Measurements from ENCODE around the gene SEMA3D. TPM values are rescaled to one million over a fixed set of nuclear protein-coding genes. Genes with fewer than 3 reads are reported as not detected.

Gene SEMA3D
- total RNA-seq, 1 experiment from 2014 or later: 2.0 TPM

DNA sequence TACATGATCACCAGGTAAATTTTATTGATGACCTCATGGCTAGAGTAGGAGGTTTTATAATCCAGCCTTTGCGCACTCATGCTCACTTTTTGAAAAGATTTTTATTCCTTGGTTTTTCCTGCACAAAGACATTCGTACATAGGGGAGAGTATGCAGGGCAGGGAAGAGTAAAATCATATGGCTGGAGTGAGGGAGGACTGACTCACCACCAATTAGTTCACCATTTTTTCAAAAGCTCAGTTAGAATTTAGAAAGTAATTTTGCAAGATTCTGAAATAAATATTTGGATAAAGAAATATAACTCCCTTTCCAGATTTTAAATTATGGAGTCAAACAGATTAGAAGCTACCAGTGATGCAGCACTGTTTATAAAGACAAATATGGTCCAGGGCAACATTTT, 111.9 kb downstream of the SEMA3D start:
- Mint-ChIP-seq H3K36me3 (ENCODE audit: insufficient read depth, unreplicated experiment) (no peaks in the 10 kb centered on the region), H3K4me3 (ENCODE audit: low read depth, unreplicated experiment) (no peak overlapping the region), H3K4me1 (ENCODE audit: low read depth, unreplicated experiment) (peaks cover 14% of the 10 kb centered on the region), H3K27me3 (ENCODE audit: unreplicated experiment) (no peaks in the 10 kb centered on the region), H3K9me3 (ENCODE audit: low read depth, unreplicated experiment) (no peaks in the 10 kb centered on the region), H3K27ac (ENCODE audit: unreplicated experiment) (no peak overlapping the region)
- TF ChIP-seq, protein P1, sequence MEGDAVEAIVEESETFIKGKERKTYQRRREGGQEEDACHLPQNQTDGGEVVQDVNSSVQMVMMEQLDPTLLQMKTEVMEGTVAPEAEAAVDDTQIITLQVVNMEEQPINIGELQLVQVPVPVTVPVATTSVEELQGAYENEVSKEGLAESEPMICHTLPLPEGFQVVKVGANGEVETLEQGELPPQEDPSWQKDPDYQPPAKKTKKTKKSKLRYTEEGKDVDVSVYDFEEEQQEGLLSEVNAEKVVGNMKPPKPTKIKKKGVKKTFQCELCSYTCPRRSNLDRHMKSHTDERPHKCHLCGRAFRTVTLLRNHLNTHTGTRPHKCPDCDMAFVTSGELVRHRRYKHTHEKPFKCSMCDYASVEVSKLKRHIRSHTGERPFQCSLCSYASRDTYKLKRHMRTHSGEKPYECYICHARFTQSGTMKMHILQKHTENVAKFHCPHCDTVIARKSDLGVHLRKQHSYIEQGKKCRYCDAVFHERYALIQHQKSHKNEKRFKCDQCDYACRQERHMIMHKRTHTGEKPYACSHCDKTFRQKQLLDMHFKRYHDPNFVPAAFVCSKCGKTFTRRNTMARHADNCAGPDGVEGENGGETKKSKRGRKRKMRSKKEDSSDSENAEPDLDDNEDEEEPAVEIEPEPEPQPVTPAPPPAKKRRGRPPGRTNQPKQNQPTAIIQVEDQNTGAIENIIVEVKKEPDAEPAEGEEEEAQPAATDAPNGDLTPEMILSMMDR (IDR thresholded peaks at IDR 0.05; ENCODE audit: unreplicated experiment): no peak
- CTCF ChIA-PET: no interaction called here
- no TSS peak for BruUV-seq (replicated peaks)
- no peak for DNase-seq
- intact Hi-C loops (cut with micrococcal nuclease; ENCODE audit: unreplicated experiment): no loop called here

GRCh38 chr7:85074016-85074415, 112.8 kb downstream of the SEMA3D start:
- BruUV-seq (replicated peaks): no TSS peak
- TF ChIP-seq, protein P1 (IDR thresholded peaks at IDR 0.05; ENCODE audit: unreplicated experiment): no peak
- no peak for DNase-seq
- H3K4me3 Mint-ChIP-seq (ENCODE audit: low read depth, unreplicated experiment): no peak overlapping the region
- peaks cover 14% of the 10 kb centered on the region for H3K4me1 Mint-ChIP-seq (ENCODE audit: low read depth, unreplicated experiment)
- no peak overlapping the region for H3K27ac Mint-ChIP-seq (ENCODE audit: unreplicated experiment)
- CTCF ChIA-PET: interaction anchor here (0.8 kb wide), 1 partner anchor 19 kb away, joined by 3 read pairs; no protein-coding TSS in a partner anchor
- intact Hi-C loops (cut with micrococcal nuclease; ENCODE audit: unreplicated experiment): no loop called here
- H3K9me3 Mint-ChIP-seq (ENCODE audit: low read depth, unreplicated experiment): no peaks in the 10 kb centered on the region
- H3K36me3 Mint-ChIP-seq (ENCODE audit: insufficient read depth, unreplicated experiment): no peaks in the 10 kb centered on the region
- H3K27me3 Mint-ChIP-seq (ENCODE audit: unreplicated experiment): no peaks in the 10 kb centered on the region

DNA sequence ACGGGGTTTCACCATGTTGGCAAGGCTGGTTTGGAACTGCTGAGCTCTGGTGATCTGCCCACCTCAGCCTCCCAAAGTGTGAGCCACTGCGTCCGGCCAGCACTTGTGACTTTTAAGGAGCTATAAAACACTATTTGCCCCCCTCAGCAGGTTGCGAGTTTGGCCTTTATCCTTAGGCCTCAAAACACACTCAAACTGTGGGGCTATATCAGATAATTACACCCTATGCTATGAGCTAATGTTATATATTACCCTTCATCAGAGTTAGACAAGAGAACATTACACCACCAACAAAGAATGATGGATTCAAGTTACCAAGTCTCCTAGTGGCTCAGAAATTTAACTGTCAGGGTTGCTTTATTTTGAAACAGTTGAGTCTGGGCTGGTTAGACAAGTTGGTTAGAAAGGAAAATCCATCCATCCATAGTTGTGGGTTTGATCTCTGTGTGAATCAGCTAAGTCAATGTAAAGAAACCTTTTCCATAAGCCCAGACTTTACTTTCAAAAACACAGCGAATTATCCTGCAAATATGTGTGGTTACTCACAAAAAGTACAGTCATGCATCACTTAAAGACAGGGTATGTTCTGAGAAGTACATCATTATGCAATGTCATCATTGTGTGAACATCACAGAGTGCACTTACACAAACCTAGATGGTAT, 115.8 kb downstream of the SEMA3D start:
- no peak for DNase-seq
- CTCF ChIA-PET: no interaction called here
- intact Hi-C loops (cut with micrococcal nuclease; ENCODE audit: unreplicated experiment): no loop called here
- H3K9me3 Mint-ChIP-seq (ENCODE audit: low read depth, unreplicated experiment): no peaks in the 10 kb centered on the region
- H3K27ac Mint-ChIP-seq (ENCODE audit: unreplicated experiment): no peak overlapping the region
- H3K4me3 Mint-ChIP-seq (ENCODE audit: low read depth, unreplicated experiment): no peak overlapping the region
- no peaks in the 10 kb centered on the region for H3K36me3 Mint-ChIP-seq (ENCODE audit: insufficient read depth, unreplicated experiment)
- no TSS peak for BruUV-seq (replicated peaks)
- TF ChIP-seq, protein P1 (IDR thresholded peaks at IDR 0.05; ENCODE audit: unreplicated experiment): no peak
- H3K4me1 Mint-ChIP-seq (ENCODE audit: low read depth, unreplicated experiment): peaks cover 14% of the 10 kb centered on the region
- no peaks in the 10 kb centered on the region for H3K27me3 Mint-ChIP-seq (ENCODE audit: unreplicated experiment)

DNA sequence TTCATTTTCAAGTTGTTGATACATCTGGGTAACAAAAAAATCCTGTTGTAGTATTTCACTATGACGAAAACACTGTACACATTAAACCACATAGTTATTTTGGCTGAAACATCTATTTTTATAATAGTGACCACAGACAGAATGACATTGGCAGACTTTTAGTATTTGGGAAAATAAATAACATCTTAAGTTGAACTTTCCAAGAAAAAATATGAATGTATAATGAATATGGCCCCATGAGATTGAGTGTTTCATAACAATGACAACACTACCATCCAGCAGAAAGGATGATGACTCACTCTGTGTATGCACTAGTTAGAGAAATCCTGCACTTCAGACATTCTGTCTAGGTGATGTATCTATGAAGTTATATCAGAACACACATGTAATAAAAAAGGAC, 118.1 kb downstream of the SEMA3D start:
- no TSS peak for BruUV-seq (replicated peaks)
- no peak for DNase-seq
- no peaks in the 10 kb centered on the region for H3K36me3 Mint-ChIP-seq (ENCODE audit: insufficient read depth, unreplicated experiment)
- CTCF ChIA-PET: no interaction called here
- no peaks in the 10 kb centered on the region for H3K4me1 Mint-ChIP-seq (ENCODE audit: low read depth, unreplicated experiment)
- H3K4me3 Mint-ChIP-seq (ENCODE audit: low read depth, unreplicated experiment): no peak overlapping the region
- no peaks in the 10 kb centered on the region for H3K27me3 Mint-ChIP-seq (ENCODE audit: unreplicated experiment)
- TF ChIP-seq, protein P1 (IDR thresholded peaks at IDR 0.05; ENCODE audit: unreplicated experiment): no peak
- intact Hi-C loops (cut with micrococcal nuclease; ENCODE audit: unreplicated experiment): no loop called here
- no peaks in the 10 kb centered on the region for H3K9me3 Mint-ChIP-seq (ENCODE audit: low read depth, unreplicated experiment)
- H3K27ac Mint-ChIP-seq (ENCODE audit: unreplicated experiment): no peak overlapping the region
